DOHH2 (cell line): ENCODE measurements around the gene OR51M1.

ENCODE experiments used
- H3F3A ChIP-seq: fragments of 200-600 bp; sonication (generic), shearing (Covaris generic); 2 replicates; pipeline ENCODE4 v1.6.0; 2016; ENCODE audit warnings: antibody characterized with exemption, mild to moderate bottlenecking; ENCODE audit not compliant: control insufficient read depth, insufficient read depth
- H3K27ac ChIP-seq: fragments of 200-600 bp; sonication (generic); 2 replicates; pipeline ENCODE4 v1.5.1; 2014; ENCODE audit warnings: low read depth, mild to moderate bottlenecking, low read length, moderate library complexity
- H3K27me3 ChIP-seq: fragments of 200-600 bp; sonication (generic); 2 replicates; pipeline ENCODE4 v1.6.1; 2014; ENCODE audit warnings: mild to moderate bottlenecking, low read length, mixed read lengths; ENCODE audit not compliant: control insufficient read depth
- H3K36me3 ChIP-seq: fragments of 200-600 bp; sonication (generic); 2 replicates; pipeline ENCODE4 v1.6.1; 2014; ENCODE audit warnings: mild to moderate bottlenecking, low read length, moderate library complexity, mixed read lengths; ENCODE audit not compliant: control insufficient read depth
- H3K4me1 ChIP-seq: fragments of 200-600 bp; sonication (generic); 2 replicates; pipeline ENCODE4 v1.6.1; 2014; ENCODE audit warnings: mild to moderate bottlenecking, low read length, mixed read lengths; ENCODE audit not compliant: control insufficient read depth
- H3K4me2 ChIP-seq: fragments of 200-600 bp; sonication (generic); 2 replicates; pipeline ENCODE4 v1.6.0; 2014; ENCODE audit warnings: mild to moderate bottlenecking, low read length, moderate library complexity
- H3K4me3 ChIP-seq: fragments of 200-600 bp; sonication (generic); 2 replicates; pipeline ENCODE4 v1.5.1; 2014; ENCODE audit warnings: mild to moderate bottlenecking, low read length, mixed read lengths
- H3K79me2 ChIP-seq: fragments of 200-600 bp; sonication (generic); 2 replicates; pipeline ENCODE4 v1.6.1; 2014; ENCODE audit warnings: mild to moderate bottlenecking, low read length, mixed read lengths; ENCODE audit not compliant: control insufficient read depth
- H3K9me2 ChIP-seq: fragments of 200-600 bp; sonication (generic); replicated peaks from 2 replicates; pipeline ENCODE4 v1.6.1; 2014; ENCODE audit warnings: mild to moderate bottlenecking, low read length, mixed read lengths; ENCODE audit not compliant: control insufficient read depth
- H3K9me3 ChIP-seq: fragments of 200-600 bp; sonication (generic); 2 replicates; pipeline ENCODE4 v1.6.1; 2014; ENCODE audit warnings: antibody characterized with exemption, low read length, mixed read lengths; ENCODE audit not compliant: control insufficient read depth, insufficient read depth
- H4K20me1 ChIP-seq: fragments of 200-600 bp; sonication (generic); 2 replicates; pipeline ENCODE4 v1.6.0; 2014; ENCODE audit warnings: low read depth, mild to moderate bottlenecking, antibody characterized with exemption, low read length, moderate library complexity; ENCODE audit not compliant: control insufficient read depth, insufficient read depth
- EZH2phosphoT487 ChIP-seq: fragments of 200-600 bp; sonication (generic); IDR thresholded peaks from 2 replicates; pipeline ENCODE4 v1.6.1; 2017; ENCODE audit warnings: borderline replicate concordance, mild to moderate bottlenecking, antibody characterized with exemption, low read length, moderate library complexity, mixed read lengths
- TF ChIP-seq, protein P1 (sequence below): fragments of 200-600 bp; sonication (generic); IDR thresholded peaks from one replicate; pipeline ENCODE4 v1.5.1; 2014; ENCODE audit warnings: antibody characterized with exemption, mild to moderate bottlenecking, low read depth, low read length; ENCODE audit not compliant: poor library complexity, severe bottlenecking

The OR51M1 gene

DNA sequence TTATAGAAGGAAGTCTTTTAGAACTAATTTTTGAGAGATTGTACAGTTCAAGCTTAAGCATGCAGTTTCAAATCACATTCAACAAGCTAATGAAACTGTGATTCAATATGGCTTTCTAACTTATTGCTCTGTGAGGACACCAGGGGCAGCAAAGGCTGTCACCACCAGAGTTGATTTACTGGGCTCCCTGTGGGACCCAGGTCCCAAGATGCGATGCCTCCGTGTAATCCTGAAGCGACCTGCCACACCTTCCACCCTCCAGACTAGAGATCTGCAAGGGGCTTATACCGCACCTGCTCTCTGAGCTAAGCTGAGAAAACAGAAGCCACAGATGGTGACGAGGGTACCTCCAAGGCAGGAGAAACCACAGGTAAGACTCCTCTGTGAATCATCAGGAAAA is 37.4 kb downstream of the OR51M1 start:
- no peaks in the 10 kb centered on the region for H3K79me2 ChIP-seq
- H3K4me3 ChIP-seq: no peak overlapping the region
- no peak overlapping the region for H3K27ac ChIP-seq
- H3K36me3 ChIP-seq: no peaks in the 10 kb centered on the region
- no peaks in the 10 kb centered on the region for H3F3A ChIP-seq
- no peaks in the 10 kb centered on the region for H3K9me3 ChIP-seq
- no peaks in the 10 kb centered on the region for H3K4me1 ChIP-seq
- H3K4me2 ChIP-seq: no peak overlapping the region
- TF ChIP-seq, protein P1, sequence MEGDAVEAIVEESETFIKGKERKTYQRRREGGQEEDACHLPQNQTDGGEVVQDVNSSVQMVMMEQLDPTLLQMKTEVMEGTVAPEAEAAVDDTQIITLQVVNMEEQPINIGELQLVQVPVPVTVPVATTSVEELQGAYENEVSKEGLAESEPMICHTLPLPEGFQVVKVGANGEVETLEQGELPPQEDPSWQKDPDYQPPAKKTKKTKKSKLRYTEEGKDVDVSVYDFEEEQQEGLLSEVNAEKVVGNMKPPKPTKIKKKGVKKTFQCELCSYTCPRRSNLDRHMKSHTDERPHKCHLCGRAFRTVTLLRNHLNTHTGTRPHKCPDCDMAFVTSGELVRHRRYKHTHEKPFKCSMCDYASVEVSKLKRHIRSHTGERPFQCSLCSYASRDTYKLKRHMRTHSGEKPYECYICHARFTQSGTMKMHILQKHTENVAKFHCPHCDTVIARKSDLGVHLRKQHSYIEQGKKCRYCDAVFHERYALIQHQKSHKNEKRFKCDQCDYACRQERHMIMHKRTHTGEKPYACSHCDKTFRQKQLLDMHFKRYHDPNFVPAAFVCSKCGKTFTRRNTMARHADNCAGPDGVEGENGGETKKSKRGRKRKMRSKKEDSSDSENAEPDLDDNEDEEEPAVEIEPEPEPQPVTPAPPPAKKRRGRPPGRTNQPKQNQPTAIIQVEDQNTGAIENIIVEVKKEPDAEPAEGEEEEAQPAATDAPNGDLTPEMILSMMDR: no peak
- no peak for TF ChIP-seq EZH2phosphoT487
- no peaks in the 10 kb centered on the region for H3K9me2 ChIP-seq
- no peaks in the 10 kb centered on the region for H4K20me1 ChIP-seq
- no peaks in the 10 kb centered on the region for H3K27me3 ChIP-seq

DNA sequence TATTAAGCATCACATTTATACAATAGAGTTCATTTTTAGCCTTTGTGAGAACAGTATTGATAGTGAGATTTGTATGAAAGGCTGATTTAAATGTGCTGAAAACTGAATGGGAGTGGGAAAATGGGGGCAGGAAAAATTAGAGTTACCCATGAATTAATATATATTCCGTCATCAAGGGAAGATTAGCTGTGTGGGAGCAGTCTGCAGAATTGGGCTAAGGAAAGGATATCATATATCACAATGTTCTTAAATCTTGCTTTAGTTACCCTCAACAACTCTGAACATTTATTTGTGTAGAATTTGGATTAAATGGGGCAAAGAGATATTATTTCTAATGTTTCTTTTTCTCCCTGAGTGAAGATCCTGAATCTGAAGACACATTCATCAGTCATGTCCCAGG is 38.2 kb downstream of the OR51M1 start, which contains the start of gene OR51Q1:
Gene OR51Q1 (plus strand): TSS at position 301 of the 400 bp plus-strand sequence. CDS start 90 bp downstream, at position 391.
- Histone ChIP-seq H3K9me2 (no peaks in the 10 kb centered on the region), H3K4me1 (no peaks in the 10 kb centered on the region), H3K4me3 (no peak within 1 kb of the TSS), H3K9me3 (no peaks in the 10 kb centered on the region), H3K27me3 (no peaks in the 10 kb centered on the region), H3K79me2 (no peaks in the 10 kb centered on the region), H3K36me3 (no peaks in the 10 kb centered on the region), H3F3A (no peaks in the 10 kb centered on the region), H4K20me1 (no peaks in the 10 kb centered on the region), H3K4me2 (no peak within 1 kb of the TSS), H3K27ac (no peak within 1 kb of the TSS)
- TF ChIP-seq, protein P1: no peak

DNA sequence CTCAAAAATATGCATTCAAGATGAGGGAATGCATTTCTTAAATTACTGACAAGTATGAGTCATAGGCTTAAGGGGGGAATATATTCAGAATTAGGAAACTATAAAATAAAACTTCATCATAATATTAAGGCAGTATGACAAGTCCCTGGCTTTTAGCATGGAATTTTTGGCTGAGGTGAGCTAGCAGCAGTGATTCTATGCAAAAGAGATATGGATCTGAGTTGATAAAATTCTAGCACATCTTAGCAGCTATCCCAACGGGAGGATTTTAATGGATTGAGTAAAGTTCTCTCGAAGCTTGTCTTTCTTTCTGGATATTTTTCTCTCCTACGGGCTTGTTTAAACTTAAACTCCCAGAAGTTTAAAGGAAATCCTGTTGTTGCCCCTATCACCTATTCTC is 39.5 kb downstream of the OR51M1 start:
- Histone ChIP-seq H3K27ac (no peak overlapping the region), H3K4me3 (no peak overlapping the region), H3K4me1 (no peaks in the 10 kb centered on the region), H3K79me2 (no peaks in the 10 kb centered on the region), H3K36me3 (no peaks in the 10 kb centered on the region), H3K9me3 (no peaks in the 10 kb centered on the region), H3K4me2 (no peak overlapping the region), H3K27me3 (no peaks in the 10 kb centered on the region), H4K20me1 (no peaks in the 10 kb centered on the region), H3F3A (no peaks in the 10 kb centered on the region), H3K9me2 (no peaks in the 10 kb centered on the region)
- TF ChIP-seq, protein P1: no peak
- TF ChIP-seq EZH2phosphoT487: no peak

DNA sequence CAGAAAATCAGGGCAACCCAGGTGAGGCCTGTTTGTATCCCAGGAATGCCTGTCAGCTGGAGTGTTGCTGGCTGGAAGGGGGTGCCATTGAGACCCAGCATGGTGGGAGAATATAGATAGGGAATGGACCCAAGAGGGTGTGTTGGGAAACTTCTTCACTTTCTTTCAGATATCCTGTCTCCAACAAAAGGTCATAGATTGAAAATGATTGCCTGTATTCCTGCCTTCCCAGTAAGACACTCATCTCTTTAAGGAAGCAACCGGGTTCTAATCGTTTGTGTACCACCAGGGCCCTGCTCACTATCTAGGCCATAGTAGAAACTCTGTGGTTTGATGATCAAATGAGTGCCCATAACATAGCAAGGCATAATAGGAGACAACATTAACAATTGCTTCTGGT is 57.8 kb downstream of the OR51M1 start, which contains the start of gene OR51I1:
Gene OR51I1 (minus strand): TSS at position 101 of the 400 bp plus-strand sequence. CDS start 0 bp downstream, at position 101.
- Histone ChIP-seq H3K4me2 (no peak within 1 kb of the TSS), H3K36me3 (no peaks in the 10 kb centered on the region), H3K27ac (no peak within 1 kb of the TSS), H3K4me1 (no peaks in the 10 kb centered on the region), H3K27me3 (no peaks in the 10 kb centered on the region), H3K79me2 (no peaks in the 10 kb centered on the region), H4K20me1 (no peaks in the 10 kb centered on the region), H3K9me3 (no peaks in the 10 kb centered on the region), H3K4me3 (no peak within 1 kb of the TSS), H3K9me2 (no peaks in the 10 kb centered on the region), H3F3A (no peaks in the 10 kb centered on the region)
- no peak for TF ChIP-seq EZH2phosphoT487
- TF ChIP-seq, protein P1: no peak
